Prostate gland (tissue), 2 donors: ENCODE measurements around the gene GJC1.

Experiments used
- POLR2A ChIP-seq: fragments of 450-650 bp; IDR thresholded peaks from one replicate; pipeline ENCODE4 v1.6.1; 2016; ENCODE audit warnings: antibody characterized with exemption, mild to moderate bottlenecking
- POLR2AphosphoS5 ChIP-seq: sonication (generic); formaldehyde crosslinking; IDR thresholded peaks from one replicate; pipeline ENCODE4 v1.6.1; 2017; ENCODE audit warnings: antibody characterized with exemption
- TF ChIP-seq, protein P1 (sequence below), 4 experiments: fragments of 200-600 bp in 2 of 4; fragments of 450-650 bp in 2 of 4; sonication (generic) in 2 of 4; IDR thresholded peaks; 1 replicate in 3 of 4; 2 replicates in 1 of 4; pipeline ENCODE4 v1.5.1; 2016 to 2019; ENCODE audit warnings: antibody characterized with exemption in 4 of 4, mild to moderate bottlenecking in 2 of 4, moderate library complexity in 2 of 4

DNA sequence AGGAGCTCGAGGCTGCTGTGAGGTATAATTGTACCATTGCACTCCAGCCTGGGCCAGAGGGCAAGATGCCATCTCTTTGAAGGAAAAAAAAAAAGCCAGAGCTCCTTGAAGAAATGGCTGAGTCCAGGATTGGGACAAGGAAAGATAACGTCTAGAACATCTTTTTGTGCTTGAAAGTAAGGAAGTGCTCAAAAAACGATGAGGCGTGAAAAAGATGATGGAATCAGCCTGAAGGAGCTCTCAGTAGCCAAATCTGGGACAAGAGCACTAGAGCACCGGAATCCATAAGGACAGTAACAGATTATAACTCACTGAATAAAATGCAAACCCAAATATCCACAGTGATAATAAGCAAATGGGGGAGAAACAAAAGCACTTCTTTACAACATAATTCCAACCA, 47.0 kb upstream of the GJC1 start:
- TF ChIP-seq, protein P1, sequence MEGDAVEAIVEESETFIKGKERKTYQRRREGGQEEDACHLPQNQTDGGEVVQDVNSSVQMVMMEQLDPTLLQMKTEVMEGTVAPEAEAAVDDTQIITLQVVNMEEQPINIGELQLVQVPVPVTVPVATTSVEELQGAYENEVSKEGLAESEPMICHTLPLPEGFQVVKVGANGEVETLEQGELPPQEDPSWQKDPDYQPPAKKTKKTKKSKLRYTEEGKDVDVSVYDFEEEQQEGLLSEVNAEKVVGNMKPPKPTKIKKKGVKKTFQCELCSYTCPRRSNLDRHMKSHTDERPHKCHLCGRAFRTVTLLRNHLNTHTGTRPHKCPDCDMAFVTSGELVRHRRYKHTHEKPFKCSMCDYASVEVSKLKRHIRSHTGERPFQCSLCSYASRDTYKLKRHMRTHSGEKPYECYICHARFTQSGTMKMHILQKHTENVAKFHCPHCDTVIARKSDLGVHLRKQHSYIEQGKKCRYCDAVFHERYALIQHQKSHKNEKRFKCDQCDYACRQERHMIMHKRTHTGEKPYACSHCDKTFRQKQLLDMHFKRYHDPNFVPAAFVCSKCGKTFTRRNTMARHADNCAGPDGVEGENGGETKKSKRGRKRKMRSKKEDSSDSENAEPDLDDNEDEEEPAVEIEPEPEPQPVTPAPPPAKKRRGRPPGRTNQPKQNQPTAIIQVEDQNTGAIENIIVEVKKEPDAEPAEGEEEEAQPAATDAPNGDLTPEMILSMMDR (IDR thresholded peaks at IDR 0.05) = no peak
- TF ChIP-seq POLR2A (no peak), POLR2AphosphoS5 (no peak)
